Liver (tissue), 9 donors: ENCODE data around the gene EMILIN1. TPM values are rescaled to one million over a fixed set of nuclear protein-coding genes. Genes with fewer than 3 reads are reported as not detected.
A peak's percentile ranks its signal among the peaks of the same experiment; 100 is the strongest.

Source experiments
- DNase-seq: peaks from one replicate; pipeline ENCODE4 v3.0.0-alpha.2; 2017; ENCODE audit warnings: low spot score
- H3K27ac ChIP-seq, 2 donors: one replicate each; pipeline ENCODE4 v1.7.0; 2013; ENCODE audit warnings: inconsistent platforms in 2 of 2, low read length in 2 of 2, control low read depth in 1 of 2, low read depth in 1 of 2, mild to moderate bottlenecking in 1 of 2
- H3K27me3 ChIP-seq, 4 donors: one replicate each; pipeline versions ENCODE4 v1.6.1 to v1.7.0; 2013; ENCODE audit warnings: low read length in 3 of 4, inconsistent platforms in 1 of 4, mild to moderate bottlenecking in 1 of 4, moderate library complexity in 1 of 4; ENCODE audit not compliant: control insufficient read depth in 4 of 4, insufficient read depth in 4 of 4
- H3K36me3 ChIP-seq, 4 donors: one replicate each; pipeline versions ENCODE4 v1.6.1 to v1.7.0; 2013; ENCODE audit warnings: low read length in 3 of 4, mild to moderate bottlenecking in 3 of 4, low read depth in 1 of 4, moderate library complexity in 1 of 4; ENCODE audit not compliant: control insufficient read depth in 4 of 4, insufficient read depth in 3 of 4
- H3K4me1 ChIP-seq, 4 donors: one replicate each; pipeline versions ENCODE4 v1.6.1 to v1.7.0; 2013; ENCODE audit warnings: low read length in 3 of 4, mild to moderate bottlenecking in 3 of 4, moderate library complexity in 1 of 4; ENCODE audit not compliant: control insufficient read depth in 4 of 4, insufficient read depth in 4 of 4
- H3K4me3 ChIP-seq, 3 donors: one replicate each; pipeline versions ENCODE4 v1.6.1 to v1.7.0; 2013; ENCODE audit warnings: low read length in 3 of 3, control low read depth in 1 of 3, low read depth in 1 of 3, mild to moderate bottlenecking in 1 of 3
- H3K9ac ChIP-seq, 2 donors: one replicate each; pipeline ENCODE4 v1.7.0; 2013; ENCODE audit warnings: low read length in 2 of 2, mild to moderate bottlenecking in 2 of 2, moderate library complexity in 2 of 2, control low read depth in 1 of 2, low read depth in 1 of 2
- H3K9me3 ChIP-seq, 4 donors: one replicate each; pipeline versions ENCODE4 v1.6.1 to v1.7.0; 2013; ENCODE audit warnings: low read length in 3 of 4; ENCODE audit not compliant: control insufficient read depth in 4 of 4
- ATF3 ChIP-seq: IDR thresholded peaks from 2 replicates; pipeline ENCODE4 v1.6.1; 2016; ENCODE audit warnings: antibody characterized with exemption
- CTCF ChIP-seq: fragments of 150-350 bp; IDR thresholded peaks from 2 replicates; pipeline ENCODE4 v1.5.1; 2017; ENCODE audit warnings: improper control_type of control experiment, low read depth, low read length; ENCODE audit not compliant: missing input control
- FOXA1 ChIP-seq: IDR thresholded peaks from 2 replicates; pipeline ENCODE4 v1.6.1; 2016; ENCODE audit warnings: antibody characterized with exemption
- FOXA2 ChIP-seq: IDR thresholded peaks from 2 replicates; pipeline ENCODE4 v1.6.1; 2016; ENCODE audit warnings: antibody characterized with exemption
- GABPA ChIP-seq, 2 donors: IDR thresholded peaks in 1 of 2; conservative IDR thresholded peaks in 1 of 2; 2 replicates each; pipeline ENCODE4 v1.6.1; 2016; ENCODE audit warnings: antibody characterized with exemption in 2 of 2, mild to moderate bottlenecking in 1 of 2, moderate library complexity in 1 of 2
- HNF4G ChIP-seq: IDR thresholded peaks from 2 replicates; pipeline ENCODE4 v1.6.1; 2016; ENCODE audit warnings: antibody characterized with exemption
- JUND ChIP-seq, 2 donors: IDR thresholded peaks; 2 replicates each; pipeline ENCODE4 v1.6.1; 2016; ENCODE audit warnings: antibody characterized with exemption in 2 of 2
- MAX ChIP-seq: IDR thresholded peaks from 2 replicates; pipeline ENCODE4 v1.6.1; 2016; ENCODE audit warnings: antibody characterized with exemption
- NR2F2 ChIP-seq: IDR thresholded peaks from 2 replicates; pipeline ENCODE4 v1.6.1; 2016; ENCODE audit warnings: antibody characterized with exemption
- REST ChIP-seq: IDR thresholded peaks from 2 replicates; pipeline ENCODE4 v1.6.1; 2016; ENCODE audit warnings: antibody characterized with exemption, mild to moderate bottlenecking
- RXRA ChIP-seq, 2 donors: IDR thresholded peaks; 2 replicates each; pipeline ENCODE4 v1.6.1; 2017 to 2018; ENCODE audit warnings: antibody characterized with exemption in 2 of 2, mild to moderate bottlenecking in 1 of 2
- SP1 ChIP-seq: IDR thresholded peaks from 2 replicates; pipeline ENCODE4 v1.6.1; 2018; ENCODE audit warnings: antibody characterized with exemption, mild to moderate bottlenecking
- YY1 ChIP-seq: IDR thresholded peaks from 2 replicates; pipeline ENCODE4 v1.6.1; 2016; ENCODE audit warnings: antibody characterized with exemption, mild to moderate bottlenecking
- ZBTB33 ChIP-seq: IDR thresholded peaks from 2 replicates; pipeline ENCODE4 v1.6.1; 2016; ENCODE audit warnings: antibody characterized with exemption
- WGBS: extraction: QIAGEN DNeasy Blood & Tissue Kit; methylation state at CpG from one replicate; pipeline ENCODE4 v1.1.7; 2013; 5-methylcytosine and 5-hydroxymethylcytosine counted together
- polyA plus RNA-seq, 2 donors: library from polyadenylated mRNA; stranded (reverse) in 1 of 2; unstranded in 1 of 2; fragments of 200-250 nt in 1 of 2; fragments of >200 nt in 1 of 2; fragmentation: Nextera tagmentation in 1 of 2; extraction: Ambion mirVana in 1 of 2; gene quantifications; one replicate each; pipeline versions ENCODE4 v1.2.1 to v1.2.3, GENCODE V29; 2013 to 2015
- total RNA-seq, 2 donors: library from RNA; depleted of rRNA; stranded (reverse); fragments of >200 nt; gene quantifications; one replicate each; pipeline ENCODE4 v1.2.3, GENCODE V29; 2014
- donor health status: healthy.
- donor health status: healthy.
- donor health status: healthy.
- donor health status: healthy.
- donor health status: healthy.

The EMILIN1 gene
- total and polyA plus RNA-seq, 4 donors = 3.4 to 26.1 (median 24.0) TPM

- peak overlapping the region in 1 of 2 donors; percentile 77 for H3K27ac ChIP-seq
Observed at GRCh38 chr2:27051902-27052645, 26.3 kb upstream of the EMILIN1 start.

More at GRCh38 chr2:27051902-27052645, 26.3 kb upstream of the EMILIN1 start:
- Histone ChIP-seq H3K4me1 (peaks cover 6 to 24% (median 14%) of the 10 kb centered on the region in 4 donors), H3K27me3 (no peaks in the 10 kb centered on the region), H3K4me3 (peak overlapping the region; percentile 72 to 84 (median 83)), H3K9ac (no peak overlapping the region), H3K9me3 (no peaks in the 10 kb centered on the region), H3K36me3 (peaks cover 0 to 18% (median 16%) of the 10 kb centered on the region in 4 donors)
- no peak for DNase-seq
- WGBS = 7% methylated on average over 24 of the region's 24 CpGs
- no peak for TF ChIP-seq SP1
- no peak for TF ChIP-seq ATF3
- no peak for TF ChIP-seq NR2F2
- TF ChIP-seq CTCF = no peak
- TF ChIP-seq YY1 = no peak
- TF ChIP-seq REST = no peak
- TF ChIP-seq ZBTB33 = no peak
- TF ChIP-seq RXRA (IDR thresholded peaks at IDR 0.05) = no peak
- no peak for TF ChIP-seq JUND (IDR thresholded peaks at IDR 0.05)
- no peak for TF ChIP-seq FOXA1
- TF ChIP-seq HNF4G = no peak
- TF ChIP-seq FOXA2 = no peak
- TF ChIP-seq MAX = no peak
- TF ChIP-seq GABPA (IDR thresholded peaks at IDR 0.05 in 1 of 2, conservative IDR thresholded peaks at IDR 0.05 in 1 of 2) = no peak
